B cell (primary cell): ENCODE measurements around the gene HDLBP. TPM values are rescaled to one million over a fixed set of nuclear protein-coding genes. Genes with fewer than 3 reads are reported as not detected.

Experiments
- ATAC-seq: fragments of 200-7000 bp; cut with Tn5 transposase; one replicate; pipeline ENCODE4 v1.10.0; 2021; ENCODE audit warnings: low read depth, mild to moderate bottlenecking, moderate number of reproducible peaks, moderate library complexity
- CTCF ChIA-PET: fragments of 350-600 bp; sonication (Branson Sonifier 250); formaldehyde crosslinking; loops from one replicate; lab custom pipeline; 2021; ENCODE audit warnings: antibody characterized with exemption, inconsistent platforms; lab: Charles Lee
- POLR2A ChIA-PET: fragments of 350-600 bp; sonication (Branson Sonifier 250); formaldehyde crosslinking; loops from one replicate; lab custom pipeline; 2021; ENCODE audit warnings: antibody characterized with exemption; lab: Charles Lee
- DNase-seq: peaks from one replicate; pipeline ENCODE4 v3.0.0; 2013
- H2AFZ ChIP-seq: 2 replicates; pipeline ENCODE4 v1.6.1; 2012; ENCODE audit warnings: mild to moderate bottlenecking, low read depth, low read length; ENCODE audit not compliant: insufficient read depth, poor library complexity, severe bottlenecking
- H3K27ac ChIP-seq, 2 donors: 1 replicate in 1 of 2; 2 replicates in 1 of 2; pipeline ENCODE4 v1.5.1; 2012 to 2013; ENCODE audit warnings: low read length in 2 of 2, mild to moderate bottlenecking in 2 of 2, moderate library complexity in 1 of 2
- H3K27me3 ChIP-seq, 4 experiments: fragments of 200-600 bp in 1 of 4; sonication (generic) in 1 of 4; replicated peaks in 1 of 4; 1 replicate in 2 of 4; 2 replicates in 2 of 4; pipeline versions ENCODE4 v1.6.1 to v1.7.0; 2013 to 2016; ENCODE audit warnings: low read length in 3 of 4, mild to moderate bottlenecking in 2 of 4, mixed read lengths in 1 of 4, moderate library complexity in 1 of 4; ENCODE audit not compliant: insufficient read depth in 4 of 4, control insufficient read depth in 3 of 4; ENCODE audit errors: control extremely low read depth in 1 of 4
- H3K36me3 ChIP-seq, 2 experiments: replicated peaks in 1 of 2; 1 replicate in 1 of 2; 2 replicates in 1 of 2; pipeline versions ENCODE4 v1.6.1 to v1.7.1; 2013; ENCODE audit warnings: low read length in 1 of 2; ENCODE audit not compliant: insufficient read depth in 2 of 2, control insufficient read depth in 1 of 2; ENCODE audit errors: control extremely low read depth in 1 of 2, extremely low read depth in 1 of 2
- H3K4me1 ChIP-seq, 2 donors: fragments of 200-600 bp in 1 of 2; sonication (generic) in 1 of 2; 1 replicate in 1 of 2; 2 replicates in 1 of 2; pipeline versions ENCODE4 v1.5.1 to v1.6.1; 2013 to 2017; ENCODE audit warnings: low read length in 2 of 2; ENCODE audit not compliant: control insufficient read depth in 2 of 2, insufficient read depth in 2 of 2
- H3K4me2 ChIP-seq: replicated peaks from 2 replicates; pipeline ENCODE3; 2012; ENCODE audit warnings: mild to moderate bottlenecking, low read depth, low read length; ENCODE audit not compliant: poor library complexity, severe bottlenecking
- H3K4me3 ChIP-seq, 5 experiments: fragments of 200-600 bp in 1 of 5; sonication (generic) in 1 of 5; 1 replicate in 3 of 5; 2 replicates in 2 of 5; pipeline versions ENCODE4 v1.5.1 to v1.7.0; 2011 to 2016; ENCODE audit warnings: low read length in 4 of 5, mild to moderate bottlenecking in 4 of 5, low read depth in 2 of 5, control low read depth in 1 of 5, moderate library complexity in 1 of 5; ENCODE audit not compliant: insufficient read depth in 1 of 5; ENCODE audit errors: control extremely low read depth in 1 of 5, extremely low read depth in 1 of 5
- H3K79me2 ChIP-seq: fragments of 200-600 bp; sonication (generic); one replicate; pipeline ENCODE4 v1.6.0; 2016; ENCODE audit warnings: low read length; ENCODE audit not compliant: control insufficient read depth, insufficient read depth
- H3K9ac ChIP-seq: fragments of 200-600 bp; sonication (generic); 2 replicates; pipeline ENCODE4 v1.6.1; 2017; ENCODE audit warnings: mild to moderate bottlenecking, low read length, moderate library complexity
- H3K9me3 ChIP-seq, 3 donors: one replicate each; pipeline versions ENCODE4 v1.6.1 to v1.7.1; 2013; ENCODE audit warnings: low read length in 2 of 3; ENCODE audit not compliant: control insufficient read depth in 2 of 3, insufficient read depth in 1 of 3; ENCODE audit errors: control extremely low read depth in 1 of 3
- H4K20me1 ChIP-seq: 2 replicates; pipeline ENCODE4 v1.6.0; 2012; ENCODE audit warnings: mild to moderate bottlenecking, low read length; ENCODE audit not compliant: insufficient read depth, control insufficient read depth, poor library complexity, severe bottlenecking
- H3K27ac Mint-ChIP-seq: one replicate; pipeline ENCODE4 v1.8.0; 2021; ENCODE audit warnings: mixed read lengths
- H3K27me3 Mint-ChIP-seq: one replicate; pipeline ENCODE4 v1.8.0; 2021; ENCODE audit warnings: mixed read lengths
- H3K4me1 Mint-ChIP-seq: one replicate; pipeline ENCODE4 v1.8.0; 2021; ENCODE audit warnings: mixed read lengths
- H3K4me3 Mint-ChIP-seq: one replicate; pipeline ENCODE4 v1.8.0; 2021; ENCODE audit warnings: mixed read lengths
- H3K9me3 Mint-ChIP-seq: one replicate; pipeline ENCODE4 v1.8.0; 2022; ENCODE audit warnings: mixed read lengths; ENCODE audit not compliant: insufficient read depth
- EZH2 ChIP-seq: IDR thresholded peaks from 2 replicates; pipeline ENCODE4 v1.6.1; 2012; ENCODE audit warnings: borderline replicate concordance, low read depth, mild to moderate bottlenecking, moderate library complexity, low read length; ENCODE audit not compliant: insufficient read depth, poor library complexity, severe bottlenecking
- WGBS: methylation state at CpG from one replicate; pipeline ENCODE4 v1.1.5; 2013; ENCODE audit warnings: missing lambda C conversion rate; ENCODE audit not compliant: insufficient coverage; 5-methylcytosine and 5-hydroxymethylcytosine counted together
- intact Hi-C: fragments of 100-400 bp; cut with micrococcal nuclease; formaldehyde crosslinking; loops from one replicate; pipeline ENCODE4 v1.10.0; 2022
- polyA plus RNA-seq: library from polyadenylated mRNA; depleted of rRNA; stranded (reverse); fragments of >200 nt; gene quantifications from 2 replicates; pipeline ENCODE4 v1.2.3, GENCODE V29; 2012
- total RNA-seq, 2 donors: library from RNA; stranded (reverse); fragments of 120-200 nt in 1 of 2; gene quantifications; 1 replicate in 1 of 2; 2 replicates in 1 of 2; pipeline versions ENCODE4 v1.2.3 to v1.2.4, GENCODE V29; 2013 to 2022
- TF ChIP-seq, protein P1 (sequence below): fragments of 200-600 bp; IDR thresholded peaks from one replicate; pipeline ENCODE4 v1.8.0; 2022; ENCODE audit warnings: antibody characterized with exemption, mild to moderate bottlenecking

The HDLBP gene
- total and polyA plus RNA-seq, 2 donors (not counting 1 experiment from before 2014, with no cell fraction given): 55.1 to 127 TPM

DNA sequence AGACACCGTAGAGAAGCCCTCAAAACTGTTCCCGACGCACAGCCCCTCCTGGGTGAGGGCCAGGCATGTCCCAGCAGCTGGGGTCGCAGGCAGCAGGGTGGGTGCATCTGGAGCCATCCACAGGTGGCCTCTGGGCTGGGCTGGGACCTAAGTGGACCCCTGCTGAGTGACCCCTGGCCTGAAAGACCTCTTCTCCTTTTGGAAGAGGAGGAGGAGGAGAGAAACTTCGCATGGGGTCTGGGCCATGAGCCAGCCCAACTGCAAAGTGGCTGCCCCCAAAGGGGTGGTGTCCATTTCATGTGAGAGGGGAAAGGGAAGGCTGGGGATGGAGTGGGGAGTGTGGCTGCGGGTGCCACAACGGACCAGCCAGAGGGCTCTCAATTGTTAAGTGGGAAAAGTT is 101.9 kb downstream of the HDLBP start:
- no peaks in the 10 kb centered on the region for H4K20me1 ChIP-seq
- H3K36me3 ChIP-seq: no peaks in the 10 kb centered on the region
- no peaks in the 10 kb centered on the region for H3K27me3 ChIP-seq
- no peak overlapping the region for H3K4me2 ChIP-seq
- intact Hi-C loops: loop anchor here (10.0 kb wide), 1 partner anchor 421 kb away; the partner anchor contains the start of genes ATG4B and THAP4
- Mint-ChIP-seq H3K4me3 (no peak overlapping the region), H3K27ac (no peak overlapping the region), H3K27me3 (no peaks in the 10 kb centered on the region), H3K9me3 (no peaks in the 10 kb centered on the region), H3K4me1 (peaks cover 5% of the 10 kb centered on the region)
- CTCF ChIA-PET: no interaction called here
- no peaks in the 10 kb centered on the region for H3K9me3 ChIP-seq
- no peak overlapping the region for H3K27ac ChIP-seq
- WGBS: 81% methylated on average over 7 of the region's 7 CpGs
- H3K9ac ChIP-seq: no peak overlapping the region
- H2AFZ ChIP-seq: no peak overlapping the region
- DNase-seq: no peak
- POLR2A ChIA-PET: no interaction called here
- peaks cover 1 to 6% of the 10 kb centered on the region in 2 donors for H3K4me1 ChIP-seq
- ATAC-seq: no peak
- no peaks in the 10 kb centered on the region for H3K79me2 ChIP-seq
- TF ChIP-seq EZH2: no peak
- TF ChIP-seq, protein P1, sequence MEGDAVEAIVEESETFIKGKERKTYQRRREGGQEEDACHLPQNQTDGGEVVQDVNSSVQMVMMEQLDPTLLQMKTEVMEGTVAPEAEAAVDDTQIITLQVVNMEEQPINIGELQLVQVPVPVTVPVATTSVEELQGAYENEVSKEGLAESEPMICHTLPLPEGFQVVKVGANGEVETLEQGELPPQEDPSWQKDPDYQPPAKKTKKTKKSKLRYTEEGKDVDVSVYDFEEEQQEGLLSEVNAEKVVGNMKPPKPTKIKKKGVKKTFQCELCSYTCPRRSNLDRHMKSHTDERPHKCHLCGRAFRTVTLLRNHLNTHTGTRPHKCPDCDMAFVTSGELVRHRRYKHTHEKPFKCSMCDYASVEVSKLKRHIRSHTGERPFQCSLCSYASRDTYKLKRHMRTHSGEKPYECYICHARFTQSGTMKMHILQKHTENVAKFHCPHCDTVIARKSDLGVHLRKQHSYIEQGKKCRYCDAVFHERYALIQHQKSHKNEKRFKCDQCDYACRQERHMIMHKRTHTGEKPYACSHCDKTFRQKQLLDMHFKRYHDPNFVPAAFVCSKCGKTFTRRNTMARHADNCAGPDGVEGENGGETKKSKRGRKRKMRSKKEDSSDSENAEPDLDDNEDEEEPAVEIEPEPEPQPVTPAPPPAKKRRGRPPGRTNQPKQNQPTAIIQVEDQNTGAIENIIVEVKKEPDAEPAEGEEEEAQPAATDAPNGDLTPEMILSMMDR: no peak
- H3K4me3 ChIP-seq: no peak overlapping the region

DNA sequence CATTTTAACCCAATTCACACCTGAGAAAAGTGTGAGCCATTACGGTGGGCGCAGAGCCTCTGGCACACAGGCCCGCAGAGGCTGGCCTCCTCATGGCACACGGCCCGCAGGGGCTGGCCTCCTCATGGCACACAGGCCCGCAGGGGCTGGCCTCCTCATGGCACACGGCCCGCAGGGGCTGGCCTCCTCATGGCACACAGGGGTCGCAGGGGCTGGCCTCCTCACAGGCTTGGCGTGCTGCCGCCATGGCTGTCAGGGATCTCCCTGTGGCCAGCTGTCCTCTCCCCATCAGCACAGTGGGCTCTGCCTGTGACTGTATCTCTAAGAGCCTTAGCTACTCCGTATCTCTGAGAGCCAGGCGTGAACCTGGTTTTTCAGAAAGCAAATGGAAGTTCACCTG is 102.4 kb downstream of the HDLBP start:
- no peak for TF ChIP-seq EZH2
- TF ChIP-seq, protein P1: no peak
- no peak overlapping the region for H3K27ac Mint-ChIP-seq
- H3K4me3 Mint-ChIP-seq: no peak overlapping the region
- no peaks in the 10 kb centered on the region for H3K9me3 ChIP-seq
- intact Hi-C loops: loop anchor here (10.0 kb wide), 1 partner anchor 422 kb away; the partner anchor contains the start of genes ATG4B and THAP4
- H3K9ac ChIP-seq: no peak overlapping the region
- no peak overlapping the region for H3K4me3 ChIP-seq
- no peak overlapping the region for H3K27ac ChIP-seq
- no peak overlapping the region for H3K4me2 ChIP-seq
- ATAC-seq: no peak
- H3K27me3 ChIP-seq: no peaks in the 10 kb centered on the region
- H3K4me1 Mint-ChIP-seq: peaks cover 2% of the 10 kb centered on the region
- 96% methylated on average over 12 of the region's 13 CpGs for WGBS
- no peaks in the 10 kb centered on the region for H3K9me3 Mint-ChIP-seq
- no peaks in the 10 kb centered on the region for H3K27me3 Mint-ChIP-seq
- H3K79me2 ChIP-seq: no peaks in the 10 kb centered on the region
- POLR2A ChIA-PET: no interaction called here
- H3K4me1 ChIP-seq: peaks cover 0 to 4% of the 10 kb centered on the region in 2 donors
- H3K36me3 ChIP-seq: no peaks in the 10 kb centered on the region
- no peaks in the 10 kb centered on the region for H4K20me1 ChIP-seq
- no peak for DNase-seq
- no peak overlapping the region for H2AFZ ChIP-seq
- CTCF ChIA-PET: no interaction called here
